Right forelimb (tissue), 1 donor: ENCODE data around the gene ZNRD2.
A peak's percentile ranks its signal among the peaks of the same experiment; 100 is the strongest.

Experiments
- DNase-seq: peaks from one replicate; pipeline ENCODE4 v3.0.0-alpha.2; 2018

Gene ZNRD2

GRCh38 chr11:65612691-65613090 lies 42.4 kb downstream of the ZNRD2 start:
- DNase-seq: no peak

GRCh38 chr11:65613091-65613928 lies 43.0 kb downstream of the ZNRD2 start:
- DNase-seq: peak; percentile 55

DNA sequence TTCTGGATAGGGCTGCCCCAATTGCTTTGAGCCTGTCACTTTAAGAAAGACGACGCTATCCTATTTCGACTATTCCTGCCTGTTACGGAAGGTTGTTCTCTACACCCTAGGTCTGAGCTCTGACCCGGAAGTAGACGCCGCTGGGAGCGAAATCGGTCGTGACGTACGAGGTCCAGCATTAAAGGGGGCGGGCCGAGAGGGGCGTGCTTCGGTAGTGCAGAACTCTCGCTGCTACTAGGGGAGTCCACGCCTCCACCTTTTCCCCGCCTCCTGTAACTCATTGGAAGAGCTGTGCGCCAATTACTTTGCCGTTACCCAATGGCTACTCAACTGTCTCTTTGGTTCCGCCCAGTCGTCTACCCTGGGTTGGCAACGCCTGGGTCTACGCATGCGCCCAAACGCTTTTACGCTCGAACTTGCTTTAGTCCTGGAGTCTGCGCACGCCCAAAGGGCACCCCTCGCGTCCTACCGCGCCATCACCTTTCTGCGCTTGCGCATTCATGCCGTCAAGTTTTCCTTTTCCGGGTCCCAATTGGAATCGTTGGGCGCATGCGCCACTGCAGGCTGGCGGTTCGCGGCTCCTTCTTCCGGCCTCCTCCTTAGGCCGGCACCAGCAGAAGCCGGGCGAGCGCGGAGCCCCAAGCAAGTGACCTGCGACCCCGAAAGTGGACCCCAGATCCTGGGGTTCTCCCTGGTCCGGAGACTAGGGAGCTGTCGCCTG lies 45.1 kb downstream of the ZNRD2 start, which contains the start of gene PCNX3:
Gene PCNX3, plus strand, starts transcription at position 548 of the 721 bp plus-strand sequence. CDS start 536 bp downstream, outside the sequence.
- peak; percentile 100 for DNase-seq

DNA sequence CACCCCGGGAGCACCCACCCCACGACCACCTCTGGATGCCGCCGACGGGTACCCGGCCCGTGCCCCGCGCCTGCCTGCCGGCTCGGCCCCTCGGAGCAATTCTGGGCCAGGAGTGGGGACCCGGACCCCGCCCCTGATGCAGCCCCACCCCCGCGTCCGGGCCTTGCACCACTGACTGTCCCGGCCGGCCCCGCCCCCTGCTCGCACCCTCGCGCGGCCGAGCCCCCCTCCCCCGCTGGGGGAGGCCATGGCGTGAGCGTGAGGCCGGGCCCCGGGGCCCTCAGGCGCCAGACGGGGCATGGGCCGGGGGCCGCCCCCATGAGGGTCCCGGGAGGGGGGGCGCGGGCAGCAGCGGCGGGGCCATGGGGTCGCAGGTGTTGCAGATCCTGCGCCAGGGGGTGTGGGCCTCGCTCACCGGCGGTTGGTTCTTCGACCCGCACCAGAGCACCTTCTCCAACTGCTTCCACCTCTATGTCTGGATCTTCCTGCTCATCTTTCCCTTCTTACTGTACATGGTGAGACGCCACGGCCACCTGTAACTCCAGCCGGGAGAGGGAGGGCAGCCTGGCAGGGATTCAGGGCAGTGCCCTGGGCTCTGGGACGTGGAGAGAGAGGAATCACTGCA lies 45.8 kb downstream of the ZNRD2 start:
- DNase-seq: no peak

DNA sequence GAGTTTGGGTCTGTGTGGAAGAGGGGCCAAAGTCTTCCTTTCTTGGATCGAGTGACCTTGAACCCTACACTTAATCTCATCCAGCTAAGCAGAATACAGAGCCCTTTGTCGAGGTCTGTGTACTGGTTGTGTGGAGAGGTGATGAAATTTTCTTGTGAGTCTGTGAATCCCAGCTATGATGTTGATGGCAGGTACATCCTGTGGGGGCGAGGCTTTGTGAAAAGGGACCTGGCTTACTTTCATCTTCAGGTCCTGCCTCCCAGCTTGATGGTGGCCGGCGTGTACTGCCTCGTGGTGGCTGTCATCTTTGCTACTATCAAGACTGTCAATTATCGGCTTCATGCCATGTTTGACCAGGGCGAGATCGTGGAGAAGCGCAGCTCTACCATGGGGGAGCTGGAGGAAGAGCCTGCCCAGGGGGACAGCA lies 46.3 kb downstream of the ZNRD2 start:
- DNase-seq: no peak

GRCh38 chr11:65617136-65617850 lies 47.0 kb downstream of the ZNRD2 start:
- DNase-seq: no peak

GRCh38 chr11:65617990-65618751 lies 47.9 kb downstream of the ZNRD2 start:
- DNase-seq: no peak

DNA sequence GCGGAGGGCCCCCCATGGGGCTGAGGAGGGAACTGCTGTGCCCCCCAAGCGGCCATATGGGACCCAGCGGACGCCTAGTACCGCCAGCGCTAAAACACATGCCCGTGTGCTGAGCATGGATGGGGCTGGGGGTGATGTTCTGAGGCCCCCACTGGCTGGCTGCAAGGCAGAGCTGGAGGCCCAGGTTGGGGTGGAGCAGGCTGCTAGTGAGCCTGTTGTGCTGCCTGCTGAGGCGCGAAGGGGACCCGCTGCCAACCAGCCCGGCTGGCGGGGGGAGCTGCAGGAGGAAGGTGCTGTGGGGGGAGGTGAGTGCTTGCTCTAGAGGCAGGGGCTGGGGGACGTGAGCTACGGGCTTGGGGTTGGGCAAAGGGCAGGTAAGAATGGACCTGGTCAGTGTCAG lies 48.5 kb downstream of the ZNRD2 start:
- no peak for DNase-seq

GRCh38 chr11:65619281-65619928 lies 49.1 kb downstream of the ZNRD2 start:
- DNase-seq: no peak

- DNase-seq: no peak
These were observed 50.4 kb downstream of the ZNRD2 start for GRCh38 chr11:65620666-65621065.

GRCh38 chr11:65621460-65621859 lies 51.2 kb downstream of the ZNRD2 start:
- DNase-seq: no peak
